ENCODE results near the gene PLXNA4.

PLXNA4 gene

DNA sequence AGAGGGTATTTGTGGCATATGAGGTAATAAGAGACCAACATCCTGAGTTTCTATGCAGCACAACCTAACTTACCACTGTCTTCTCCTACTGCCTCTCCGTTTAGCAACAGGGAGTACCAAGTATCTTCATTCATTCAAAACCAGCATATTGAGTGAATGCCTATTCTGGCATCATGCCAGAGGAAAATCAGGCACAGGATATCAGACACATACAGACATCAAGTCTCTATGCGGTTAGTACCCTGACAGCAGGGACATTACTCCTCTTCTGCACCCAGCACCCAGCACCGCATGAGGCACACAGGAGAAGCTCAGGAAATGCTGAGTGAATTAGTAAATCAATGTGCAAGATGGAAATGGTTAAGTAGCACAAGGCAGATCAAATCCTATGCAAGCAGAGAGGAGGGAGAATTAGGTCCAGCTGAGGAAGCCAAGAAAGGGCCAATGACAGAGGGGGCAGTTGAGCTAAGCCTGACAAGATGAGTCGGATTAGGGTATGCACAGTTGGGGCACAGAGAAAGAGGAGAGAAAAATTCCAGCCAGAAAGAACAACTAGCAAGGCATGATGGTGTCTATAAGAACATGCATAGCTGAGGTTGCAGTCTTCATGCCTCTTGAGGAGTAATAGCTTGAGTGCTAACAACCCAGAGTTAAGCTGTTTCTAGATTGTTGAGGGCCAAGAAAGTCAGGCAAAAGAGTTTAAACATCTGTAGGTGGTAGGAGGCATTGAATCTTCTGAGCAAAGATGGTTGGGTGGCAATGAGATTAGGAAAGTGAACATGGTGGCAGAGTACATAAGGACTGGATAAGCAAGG is 146.0 kb downstream of the PLXNA4 start:
- TF ChIP-seq POLR2A (IDR thresholded peaks at IDR 0.05; ENCODE audit: extremely low read depth, insufficient read length) (no peak), MYC (IDR thresholded peaks at IDR 0.05; ENCODE audit: low read depth, low read length) (no peak)
- TF ChIP-seq, protein P1, sequence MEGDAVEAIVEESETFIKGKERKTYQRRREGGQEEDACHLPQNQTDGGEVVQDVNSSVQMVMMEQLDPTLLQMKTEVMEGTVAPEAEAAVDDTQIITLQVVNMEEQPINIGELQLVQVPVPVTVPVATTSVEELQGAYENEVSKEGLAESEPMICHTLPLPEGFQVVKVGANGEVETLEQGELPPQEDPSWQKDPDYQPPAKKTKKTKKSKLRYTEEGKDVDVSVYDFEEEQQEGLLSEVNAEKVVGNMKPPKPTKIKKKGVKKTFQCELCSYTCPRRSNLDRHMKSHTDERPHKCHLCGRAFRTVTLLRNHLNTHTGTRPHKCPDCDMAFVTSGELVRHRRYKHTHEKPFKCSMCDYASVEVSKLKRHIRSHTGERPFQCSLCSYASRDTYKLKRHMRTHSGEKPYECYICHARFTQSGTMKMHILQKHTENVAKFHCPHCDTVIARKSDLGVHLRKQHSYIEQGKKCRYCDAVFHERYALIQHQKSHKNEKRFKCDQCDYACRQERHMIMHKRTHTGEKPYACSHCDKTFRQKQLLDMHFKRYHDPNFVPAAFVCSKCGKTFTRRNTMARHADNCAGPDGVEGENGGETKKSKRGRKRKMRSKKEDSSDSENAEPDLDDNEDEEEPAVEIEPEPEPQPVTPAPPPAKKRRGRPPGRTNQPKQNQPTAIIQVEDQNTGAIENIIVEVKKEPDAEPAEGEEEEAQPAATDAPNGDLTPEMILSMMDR (IDR thresholded peaks at IDR 0.05; ENCODE audit: low read depth, low read length): no peak
- TF ChIP-seq, protein P2, sequence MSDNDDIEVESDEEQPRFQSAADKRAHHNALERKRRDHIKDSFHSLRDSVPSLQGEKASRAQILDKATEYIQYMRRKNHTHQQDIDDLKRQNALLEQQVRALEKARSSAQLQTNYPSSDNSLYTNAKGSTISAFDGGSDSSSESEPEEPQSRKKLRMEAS (IDR thresholded peaks at IDR 0.05; ENCODE audit: low read depth, low read length): no peak
- H3K4me3 ChIP-seq (ENCODE audit: low read depth, low read length): no peak overlapping the region
- no peak for DNase-seq (ENCODE audit: low read depth)

DNA sequence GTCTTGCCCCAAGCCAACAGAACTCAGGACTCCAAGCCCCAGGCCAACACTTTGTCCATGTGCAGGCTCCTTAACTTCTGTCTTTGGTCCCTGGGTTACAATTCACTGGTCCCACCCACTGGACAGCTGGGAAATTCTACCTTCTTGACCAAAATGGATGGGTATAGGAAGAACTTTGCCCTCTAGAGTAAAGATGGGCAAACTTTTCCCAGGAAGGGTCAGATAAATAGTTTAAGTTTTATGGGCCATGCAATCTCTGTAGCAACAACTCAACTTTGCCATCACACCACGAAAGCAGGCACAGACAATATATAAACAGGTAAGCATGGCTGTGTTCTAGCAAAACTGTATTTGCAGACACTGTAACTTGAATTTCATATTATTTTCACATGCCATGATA is 147.1 kb downstream of the PLXNA4 start:
- TF ChIP-seq MYC (IDR thresholded peaks at IDR 0.05; ENCODE audit: low read depth, low read length) (no peak), POLR2A (IDR thresholded peaks at IDR 0.05; ENCODE audit: extremely low read depth, insufficient read length) (no peak)
- TF ChIP-seq, protein P2 (IDR thresholded peaks at IDR 0.05; ENCODE audit: low read depth, low read length): no peak
- TF ChIP-seq, protein P1 (IDR thresholded peaks at IDR 0.05; ENCODE audit: low read depth, low read length): no peak
- DNase-seq (ENCODE audit: low read depth): no peak
- no peak overlapping the region for H3K4me3 ChIP-seq (ENCODE audit: low read depth, low read length)

DNA sequence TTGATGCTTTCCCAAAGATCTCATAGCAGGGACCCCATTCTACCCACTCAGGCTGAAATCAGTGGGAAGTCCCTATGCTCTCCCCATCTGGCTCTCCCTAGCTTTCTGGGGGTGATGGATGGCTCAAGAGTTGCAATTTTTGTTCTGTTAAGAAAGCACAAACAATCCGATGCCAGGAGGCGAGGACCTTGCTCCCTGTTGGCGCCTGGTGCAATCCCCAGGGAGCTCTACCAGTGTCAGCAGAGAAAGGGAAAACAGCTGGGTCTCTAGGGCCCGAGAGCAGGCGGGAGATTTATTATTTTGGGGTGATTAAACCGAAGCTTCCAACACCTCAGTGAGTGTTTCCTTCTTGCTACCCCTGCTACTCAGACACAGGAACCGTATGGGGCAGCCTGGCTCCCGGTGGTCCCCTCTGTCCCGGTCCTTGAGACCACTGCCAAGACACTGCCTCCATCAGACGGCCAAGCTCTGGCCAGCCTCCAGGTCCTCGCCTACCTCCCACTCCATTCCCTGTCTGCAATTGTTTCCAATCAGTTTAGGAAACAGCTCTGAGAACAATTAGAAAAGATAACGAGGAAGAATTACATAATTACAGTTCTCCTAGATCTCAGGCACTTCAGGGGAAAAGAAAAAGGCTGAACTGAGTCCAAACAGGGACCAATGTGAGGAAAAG is 147.9 kb downstream of the PLXNA4 start:
- TF ChIP-seq, protein P2 (IDR thresholded peaks at IDR 0.05; ENCODE audit: low read depth, low read length): no peak
- TF ChIP-seq, protein P1 (IDR thresholded peaks at IDR 0.05; ENCODE audit: low read depth, low read length): no peak
- TF ChIP-seq POLR2A (IDR thresholded peaks at IDR 0.05; ENCODE audit: extremely low read depth, insufficient read length) (no peak), MYC (IDR thresholded peaks at IDR 0.05; ENCODE audit: low read depth, low read length) (no peak)
- no peak for DNase-seq (ENCODE audit: low read depth)
- H3K4me3 ChIP-seq (ENCODE audit: low read depth, low read length): no peak overlapping the region

DNA sequence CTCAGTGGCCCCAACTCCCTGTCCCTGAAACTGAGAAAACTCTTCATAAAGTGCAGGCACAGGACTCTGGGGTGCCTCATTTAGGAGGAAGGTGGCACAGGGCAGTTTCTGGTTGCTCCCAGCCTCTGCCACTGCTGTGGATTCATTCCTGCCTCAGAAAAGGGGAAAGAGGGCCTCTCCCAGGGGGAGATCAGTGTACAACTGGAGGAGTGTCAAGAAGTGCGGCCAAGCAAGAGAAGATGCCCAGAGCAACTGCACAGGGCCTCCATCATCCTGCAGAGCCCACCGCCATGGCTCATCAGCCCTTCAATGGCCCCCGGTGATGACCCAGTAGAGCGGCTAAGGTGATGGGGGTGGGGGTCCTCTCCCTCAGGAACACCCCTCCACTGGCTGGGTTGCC is 150.3 kb downstream of the PLXNA4 start:
- H3K4me3 ChIP-seq (ENCODE audit: low read depth, low read length): no peak overlapping the region
- no peak for TF ChIP-seq POLR2A (IDR thresholded peaks at IDR 0.05; ENCODE audit: extremely low read depth, insufficient read length)
- TF ChIP-seq, protein P2 (IDR thresholded peaks at IDR 0.05; ENCODE audit: low read depth, low read length): no peak
- TF ChIP-seq MYC (IDR thresholded peaks at IDR 0.05; ENCODE audit: low read depth, low read length): no peak
- TF ChIP-seq, protein P1 (IDR thresholded peaks at IDR 0.05; ENCODE audit: low read depth, low read length): no peak

DNA sequence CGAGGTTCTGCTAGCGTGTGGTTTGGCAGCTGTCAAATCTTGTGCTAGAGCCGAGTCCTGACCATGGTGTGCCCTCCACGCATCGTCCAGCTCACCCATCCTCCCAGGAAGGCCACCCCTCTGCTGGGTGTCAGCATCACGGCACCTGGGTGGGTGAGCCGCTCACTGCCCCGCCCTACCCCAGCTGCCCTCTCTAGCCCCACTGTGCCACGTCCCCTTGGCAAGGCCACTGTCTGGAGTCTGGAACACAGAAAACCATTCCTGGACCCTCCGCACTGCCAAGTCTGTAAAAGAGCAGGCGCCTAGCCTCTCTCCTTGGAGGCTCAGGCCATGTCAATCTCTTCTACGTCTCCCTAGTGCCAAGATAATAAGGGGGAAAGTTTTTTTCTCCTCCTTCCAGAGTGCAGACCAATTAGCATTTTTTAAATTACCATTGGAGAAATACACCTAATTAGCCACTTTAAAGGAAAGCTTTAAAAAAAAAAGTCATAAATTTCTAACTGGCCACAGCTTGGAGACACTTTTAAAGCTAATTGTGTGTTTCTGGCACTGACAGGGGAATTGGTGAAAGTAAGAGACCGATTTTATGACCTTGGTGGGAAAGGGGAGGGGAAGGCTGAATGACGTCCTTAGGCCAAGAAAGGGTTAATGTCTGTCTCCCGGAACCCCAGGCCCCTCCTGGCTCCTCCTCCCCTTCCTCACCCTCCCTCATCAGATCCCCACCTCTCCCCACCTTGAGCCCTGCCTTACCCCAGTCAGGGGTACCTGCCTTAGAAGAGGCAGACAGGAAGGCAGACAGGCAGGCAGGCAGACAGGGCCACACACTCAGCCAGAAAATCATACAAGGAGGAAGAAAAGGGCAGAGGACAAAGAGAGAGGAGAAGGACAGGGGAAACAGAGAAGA is 151.2 kb downstream of the PLXNA4 start:
- TF ChIP-seq, protein P2 (IDR thresholded peaks at IDR 0.05; ENCODE audit: low read depth, low read length): no peak
- TF ChIP-seq, protein P1 (IDR thresholded peaks at IDR 0.05; ENCODE audit: low read depth, low read length): no peak
- TF ChIP-seq POLR2A (IDR thresholded peaks at IDR 0.05; ENCODE audit: extremely low read depth, insufficient read length): no peak
- no peak for TF ChIP-seq MYC (IDR thresholded peaks at IDR 0.05; ENCODE audit: low read depth, low read length)
- DNase-seq (ENCODE audit: low read depth): no peak
- H3K4me3 ChIP-seq (ENCODE audit: low read depth, low read length): no peak overlapping the region

More for the DNA sequence above, 150.3 kb downstream of the PLXNA4 start:
- DNase-seq (ENCODE audit: low read depth): no peak
